ENCODE results near the gene FILIP1L. TPM values are rescaled to one million over a fixed set of nuclear protein-coding genes. Genes with fewer than 3 reads are reported as not detected.

FILIP1L gene
- total and polyA plus RNA-seq, 2 of the 4 experiments (the other 2 are of a cell fraction): 11.5 to 19.9 TPM

DNA sequence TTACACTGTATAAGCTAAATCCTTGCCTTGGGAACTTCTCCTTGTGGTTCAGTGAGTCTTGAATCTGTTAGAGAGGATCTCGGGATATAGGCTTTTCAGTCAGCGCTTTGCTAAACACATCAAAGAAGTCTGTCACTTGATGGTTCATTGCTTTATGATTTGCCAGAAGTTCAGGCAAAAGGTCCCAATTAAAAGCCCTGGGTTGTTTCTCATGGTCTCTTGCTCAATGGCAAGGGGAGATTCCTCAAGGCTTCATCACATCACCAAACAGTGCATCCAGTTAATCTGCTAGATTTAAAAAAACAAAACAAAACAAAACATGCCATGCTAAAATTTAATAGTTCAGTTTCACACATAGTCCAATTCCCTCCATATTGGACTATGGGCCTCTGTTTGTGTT lies 114.8 kb downstream of the FILIP1L start:
- H2AFZ ChIP-seq (replicated peaks; ENCODE audit: low read length, poor library complexity): no peak overlapping the region
- no peak overlapping the region; the same call in 1 of the 2 replicates for H4K5ac ChIP-seq (ENCODE audit: low read depth, low read length)
- CTCF ChIA-PET: no interaction called here
- no peak overlapping the region for H3K14ac ChIP-seq (replicated peaks; ENCODE audit: low read depth, low read length)
- intact Hi-C loops (cut with micrococcal nuclease) (no loop called here), dilution Hi-C loops (cut with HindIII; ENCODE audit: low sequenced_read_pairs, unreplicated experiment) (no loop called here), in situ Hi-C loops (cut with MboI; ENCODE audit: low sequenced_read_pairs) (no loop called here)
- H3K9me3 ChIP-seq (ENCODE audit: control insufficient read depth, insufficient read depth, low read length): peaks cover 3% of the 10 kb centered on the region; the same call in 1 of the 2 replicates
- peaks cover 5% of the 10 kb centered on the region for H3K4me1 ChIP-seq (ENCODE audit: control insufficient read depth, insufficient read depth, low read length)
- H2BK120ac ChIP-seq (ENCODE audit: low read depth, low read length): no peak overlapping the region
- DNase-seq: peak; percentile 35
- H3K18ac ChIP-seq (ENCODE audit: low read depth, low read length): 0 out of 2 replicates have a peak overlapping the region, but pooled peaks have one; percentile 64
- H3K36me3 ChIP-seq (ENCODE audit: control insufficient read depth, insufficient read depth, low read length): no peaks in the 10 kb centered on the region
- TF ChIP-seq CEBPB (IDR thresholded peaks at IDR 0.05; ENCODE audit: low read depth, low read length) (peak; percentile 42; the same call in 1 of the 2 replicates), MAZ (IDR thresholded peaks at IDR 0.05; ENCODE audit: borderline replicate concordance, low read depth, low read length) (no peak), SMC3 (IDR thresholded peaks at IDR 0.05; ENCODE audit: low read depth, low read length) (no peak), CTCF (conservative IDR thresholded peaks at IDR 0.05; ENCODE audit: low read depth, low read length) (no peak), MAFK (IDR thresholded peaks at IDR 0.05; ENCODE audit: low read depth, low read length) (no peak), POLR2A (IDR thresholded peaks at IDR 0.05; ENCODE audit: low read depth, low read length) (no peak)
- H3K4me3 ChIP-seq (ENCODE audit: insufficient read depth, low read depth, low read length): no peak overlapping the region
- H2BK20ac ChIP-seq (ENCODE audit: low read depth, low read length): peak overlapping the region; percentile 3; the same call in 1 of the 2 replicates
- no peaks in the 10 kb centered on the region for H3K27me3 ChIP-seq (ENCODE audit: control insufficient read depth, insufficient read depth, low read length)
- H3K23ac ChIP-seq (ENCODE audit: low read depth, low read length): no peak overlapping the region
- no TSS peak for BruUV-seq (replicated peaks)
- H4K20me1 ChIP-seq (ENCODE audit: insufficient read depth, low read length): no peaks in the 10 kb centered on the region
- ATAC-seq (ENCODE audit: low read depth): no peak
- H3K4me2 ChIP-seq (ENCODE audit: low read depth, low read length): no peak overlapping the region
- no peak overlapping the region for H4K8ac ChIP-seq (ENCODE audit: low read depth in 2 of 2, low read length in 2 of 2)
- peaks cover 13% of the 10 kb centered on the region; the same call in 1 of the 2 replicates for H3K9me1 ChIP-seq (ENCODE audit: insufficient read depth, low read length)
- no peak overlapping the region for H2AK5ac ChIP-seq (ENCODE audit: low read depth, low read length)
- H2AK9ac ChIP-seq (replicated peaks; ENCODE audit: low read depth, low read length, poor library complexity): no peak overlapping the region
- H3K27ac ChIP-seq (ENCODE audit: insufficient read depth, low read length): no peak overlapping the region
- 100% methylated on average over 1 of the region's 2 CpGs; no CpG with 5 or more reads in 1 of the 2 experiments for WGBS, 2 experiments (ENCODE audit: extremely low coverage in 2 of 2, insufficient read length in 1 of 2)
- H3K4ac ChIP-seq (ENCODE audit: low read depth, low read length): no peak overlapping the region
- no peak overlapping the region for H2BK5ac ChIP-seq (ENCODE audit: low read depth, low read length, poor library complexity, severe bottlenecking)
- no peak overlapping the region for H3K56ac ChIP-seq (ENCODE audit: extremely low read depth, insufficient read depth, low read length)
- H3K9ac ChIP-seq (ENCODE audit: low read depth, low read length): no peak overlapping the region
- peaks cover 5 to 10% of the 10 kb centered on the region in 2 experiments; a peak in 3 of 4 replicates for H3K79me1 ChIP-seq (ENCODE audit: low read depth in 1 of 2, low read length in 2 of 2)
- no peak overlapping the region for H4K91ac ChIP-seq (ENCODE audit: insufficient read depth, low read depth, low read length)
- POLR2A ChIA-PET (ENCODE audit: unreplicated experiment): no interaction called here
- H2BK15ac ChIP-seq (ENCODE audit: low read depth, low read length): no peak overlapping the region; the same call in 2 of the 3 replicates

Data from IMR-90 (cell line).